PFSK-1 (cell line): ENCODE measurements around the gene ZNF697.

Source experiments
- FOXP2 ChIP-seq: optimal IDR thresholded peaks from 2 replicates; pipeline ENCODE3; 2011; ENCODE audit warnings: borderline replicate concordance, control low read depth, inconsistent platforms; ENCODE audit not compliant: insufficient read depth; ENCODE audit errors: extremely low read length, extremely low read depth
- POLR2AphosphoS5 ChIP-seq: IDR thresholded peaks from 2 replicates; pipeline ENCODE4 v1.6.1; 2012; ENCODE audit warnings: low read depth, mild to moderate bottlenecking, control low read depth, low read length, moderate library complexity
- REST ChIP-seq, 2 experiments: IDR thresholded peaks; 2 replicates each; pipeline versions ENCODE4 v1.6.1 to v1.8.0; 2011 to 2012; ENCODE audit warnings: low read depth in 2 of 2, low read length in 2 of 2, control low read depth in 1 of 2, inconsistent platforms in 1 of 2, mild to moderate bottlenecking in 1 of 2, moderate library complexity in 1 of 2; ENCODE audit not compliant: insufficient read depth in 1 of 2
- SIN3A ChIP-seq: IDR thresholded peaks from 2 replicates; pipeline ENCODE4 v1.6.1; 2012; ENCODE audit warnings: mild to moderate bottlenecking, low read length, moderate library complexity, borderline replicate concordance; ENCODE audit not compliant: insufficient read depth
- TAF1 ChIP-seq: IDR thresholded peaks from 2 replicates; pipeline ENCODE4 v1.6.1; 2012; ENCODE audit warnings: low read length, control low read depth, borderline replicate concordance; ENCODE audit not compliant: insufficient read depth

ZNF697 gene

GRCh38 chr1:119626841-119627240 lies 21.2 kb downstream of the ZNF697 start:
- TF ChIP-seq POLR2AphosphoS5 (no peak), REST (IDR thresholded peaks at IDR 0.05; ENCODE audit: insufficient read depth in 1 of 2, low read depth in 2 of 2, low read length in 2 of 2) (no peak), FOXP2 (no peak), SIN3A (no peak), TAF1 (no peak)

- TF ChIP-seq REST (IDR thresholded peaks at IDR 0.05; ENCODE audit: insufficient read depth in 1 of 2, low read depth in 2 of 2, low read length in 2 of 2) = no peak
- TF ChIP-seq POLR2AphosphoS5 = no peak
These were observed 22.0 kb downstream of the ZNF697 start for GRCh38 chr1:119626011-119626545.

GRCh38 chr1:119623678-119624077 lies 24.4 kb downstream of the ZNF697 start:
- no peak for TF ChIP-seq REST (IDR thresholded peaks at IDR 0.05; ENCODE audit: insufficient read depth in 1 of 2, low read depth in 2 of 2, low read length in 2 of 2)
- TF ChIP-seq POLR2AphosphoS5 = no peak
- TF ChIP-seq TAF1 = no peak
- no peak for TF ChIP-seq FOXP2
- TF ChIP-seq SIN3A = no peak

GRCh38 chr1:119623193-119623515 lies 24.9 kb downstream of the ZNF697 start:
- no peak for TF ChIP-seq TAF1
- peak; percentile 21 for TF ChIP-seq FOXP2

- TF ChIP-seq TAF1 (no peak), REST (IDR thresholded peaks at IDR 0.05; ENCODE audit: insufficient read depth in 1 of 2, low read depth in 2 of 2, low read length in 2 of 2) (no peak), SIN3A (no peak), FOXP2 (no peak), POLR2AphosphoS5 (no peak)
These were observed 25.5 kb downstream of the ZNF697 start for GRCh38 chr1:119622311-119623192.
